IMR-90 (cell line): Measurements from ENCODE around the gene TNNT1. TPM values are rescaled to one million over a fixed set of nuclear protein-coding genes. Genes with fewer than 3 reads are reported as not detected.

Experiments
- ATAC-seq: fragments of 200-7000 bp; cut with Tn5 transposase; 2 replicates; pipeline ENCODE4 v1.9.1; 2020; ENCODE audit warnings: low read depth, mild to moderate bottlenecking, moderate library complexity
- BruUV-seq: library from RNA; stranded (reverse); fragments of 400-500 nt; replicated peaks from 2 replicates; lab custom pipeline; 2021; lab: Mats Ljungman, UMichigan
- CTCF ChIA-PET: fragments of 300-600 bp; formaldehyde crosslinking; extraction: SDS; loops from one replicate; lab custom pipeline; 2021; ENCODE audit warnings: antibody characterized with exemption; lab: Yijun Ruan, JAX
- POLR2A ChIA-PET: fragments of 300-600 bp; sonication (Branson Sonifier 250); formaldehyde crosslinking; loops from one replicate; lab custom pipeline; 2022; ENCODE audit warnings: antibody characterized with exemption; ENCODE audit not compliant: unreplicated experiment; lab: Charles Lee
- DNase-seq: peaks from one replicate; pipeline ENCODE4 v3.0.0; 2013
- H2AFZ ChIP-seq: replicated peaks from 2 replicates; pipeline ENCODE3; 2013; ENCODE audit warnings: low read length, mild to moderate bottlenecking; ENCODE audit not compliant: poor library complexity
- H2AK5ac ChIP-seq: 2 replicates; pipeline ENCODE4 v1.6.1; 2013; ENCODE audit warnings: low read depth, low read length, inconsistent platforms
- H2AK9ac ChIP-seq: replicated peaks from 2 replicates; pipeline ENCODE3; 2013; ENCODE audit warnings: mild to moderate bottlenecking, low read depth, low read length, moderate library complexity; ENCODE audit not compliant: poor library complexity
- H2BK120ac ChIP-seq: 2 replicates; pipeline ENCODE4 v1.6.1; 2013; ENCODE audit warnings: low read depth, low read length, inconsistent platforms
- H2BK15ac ChIP-seq: 3 replicates; pipeline ENCODE4 v1.6.1; 2013; ENCODE audit warnings: low read depth, low read length, inconsistent platforms
- H2BK20ac ChIP-seq: 2 replicates; pipeline ENCODE4 v1.6.1; 2013; ENCODE audit warnings: low read depth, mild to moderate bottlenecking, inconsistent platforms, low read length, moderate library complexity
- H2BK5ac ChIP-seq: 2 replicates; pipeline ENCODE4 v1.6.1; 2013; ENCODE audit warnings: mild to moderate bottlenecking, low read depth, low read length, inconsistent platforms; ENCODE audit not compliant: poor library complexity, severe bottlenecking
- H3K14ac ChIP-seq: replicated peaks from 2 replicates; pipeline ENCODE4 v1.6.1; 2013; ENCODE audit warnings: low read depth, low read length, inconsistent platforms
- H3K18ac ChIP-seq: 2 replicates; pipeline ENCODE4 v1.6.1; 2013; ENCODE audit warnings: low read depth, low read length, control low read depth
- H3K23ac ChIP-seq: 2 replicates; pipeline ENCODE4 v1.6.1; 2013; ENCODE audit warnings: low read depth, low read length, inconsistent platforms
- H3K27ac ChIP-seq: 2 replicates; pipeline ENCODE4 v1.5.1; 2013; ENCODE audit warnings: mild to moderate bottlenecking, control low read depth, low read length; ENCODE audit not compliant: insufficient read depth
- H3K27me3 ChIP-seq: 2 replicates; pipeline ENCODE4 v1.6.1; 2013; ENCODE audit warnings: low read length; ENCODE audit not compliant: control insufficient read depth, insufficient read depth
- H3K36me3 ChIP-seq: 2 replicates; pipeline ENCODE4 v1.6.1; 2013; ENCODE audit warnings: low read length, mixed read lengths; ENCODE audit not compliant: control insufficient read depth, insufficient read depth
- H3K4ac ChIP-seq: 2 replicates; pipeline ENCODE4 v1.6.1; 2013; ENCODE audit warnings: low read depth, low read length, inconsistent platforms
- H3K4me1 ChIP-seq: 2 replicates; pipeline ENCODE4 v1.6.1; 2013; ENCODE audit warnings: low read length, mixed read lengths; ENCODE audit not compliant: control insufficient read depth, insufficient read depth
- H3K4me2 ChIP-seq: 2 replicates; pipeline ENCODE4 v1.6.1; 2013; ENCODE audit warnings: low read depth, mild to moderate bottlenecking, control low read depth, low read length, moderate library complexity
- H3K4me3 ChIP-seq: 2 replicates; pipeline ENCODE4 v1.5.1; 2013; ENCODE audit warnings: low read depth, mild to moderate bottlenecking, control low read depth, low read length, moderate library complexity; ENCODE audit not compliant: insufficient read depth
- H3K56ac ChIP-seq: 2 replicates; pipeline ENCODE4 v1.6.1; 2013; ENCODE audit warnings: low read length, inconsistent platforms; ENCODE audit not compliant: insufficient read depth; ENCODE audit errors: extremely low read depth
- H3K79me1 ChIP-seq, 2 experiments: 2 replicates each; pipeline ENCODE4 v1.6.1; 2013; ENCODE audit warnings: low read length in 2 of 2, inconsistent platforms in 1 of 2, low read depth in 1 of 2
- H3K9ac ChIP-seq: 2 replicates; pipeline ENCODE4 v1.6.1; 2013; ENCODE audit warnings: low read depth, low read length, control low read depth
- H3K9me1 ChIP-seq: 2 replicates; pipeline ENCODE4 v1.6.1; 2013; ENCODE audit warnings: low read length, inconsistent platforms; ENCODE audit not compliant: insufficient read depth
- H3K9me3 ChIP-seq: 2 replicates; pipeline ENCODE4 v1.6.1; 2013; ENCODE audit warnings: low read length; ENCODE audit not compliant: control insufficient read depth, insufficient read depth
- H4K20me1 ChIP-seq: 2 replicates; pipeline ENCODE4 v1.6.1; 2013; ENCODE audit warnings: low read length, inconsistent platforms; ENCODE audit not compliant: insufficient read depth
- H4K5ac ChIP-seq: 2 replicates; pipeline ENCODE4 v1.6.1; 2013; ENCODE audit warnings: mild to moderate bottlenecking, low read depth, low read length, control low read depth
- H4K8ac ChIP-seq, 2 experiments: 2 replicates each; pipeline ENCODE4 v1.6.1; 2013; ENCODE audit warnings: low read depth in 2 of 2, low read length in 2 of 2, control low read depth in 1 of 2, inconsistent platforms in 1 of 2
- H4K91ac ChIP-seq: 2 replicates; pipeline ENCODE4 v1.6.1; 2013; ENCODE audit warnings: low read depth, low read length, inconsistent platforms; ENCODE audit not compliant: insufficient read depth
- CTCF ChIP-seq: conservative IDR thresholded peaks from 2 replicates; pipeline ENCODE4 v1.5.1; 2012; ENCODE audit warnings: mild to moderate bottlenecking, low read depth, low read length, improper control_type of control experiment
- WGBS, 2 experiments: methylation state at CpG; one replicate each; pipeline versions ENCODE4 v1.1.5 to v1.1.7; 2013; ENCODE audit warnings: missing lambda C conversion rate in 2 of 2; ENCODE audit not compliant: insufficient read length in 1 of 2; ENCODE audit errors: extremely low coverage in 2 of 2; 5-methylcytosine and 5-hydroxymethylcytosine counted together
- dilution Hi-C: fragments of 300-500 bp; cut with HindIII; formaldehyde crosslinking; loops from one replicate; pipeline ENCODE4 v1.14.3; 2018; ENCODE audit warnings: low sequenced_read_pairs; ENCODE audit not compliant: unreplicated experiment
- in situ Hi-C: fragments of 300-500 bp; cut with MboI; formaldehyde crosslinking; loops from 3 replicates; pipeline ENCODE4 v1.14.3; 2019; ENCODE audit warnings: low sequenced_read_pairs, inconsistent platforms, mixed read lengths
- intact Hi-C: fragments of 100-400 bp; cut with micrococcal nuclease; formaldehyde crosslinking; loops from 2 replicates; pipeline ENCODE4 v1.10.0; 2022
- polyA plus RNA-seq, 3 experiments: library from polyadenylated mRNA; depleted of rRNA; stranded (reverse); fragments of >200 nt; gene quantifications; 2 replicates each; pipeline ENCODE4 v1.2.3, GENCODE V29; 2012; ENCODE audit warnings: low replicate concordance in 1 of 3
- total RNA-seq: library from RNA; depleted of rRNA; stranded (reverse); fragments of >200 nt; gene quantifications from 2 replicates; pipeline ENCODE4 v1.2.3, GENCODE V29; 2012

TNNT1 gene
- total and polyA plus RNA-seq, 2 of the 4 experiments (the other 2 are of a cell fraction) = 1.3 to 2.6 TPM

- Histone ChIP-seq H2BK5ac (no peak overlapping the region), H4K91ac (no peak overlapping the region), H3K4ac (no peak overlapping the region), H2BK15ac (no peak overlapping the region), H4K8ac (no peak overlapping the region), H2BK120ac (no peak overlapping the region), H2BK20ac (no peak overlapping the region), H3K27me3 (no peaks in the 10 kb centered on the region; the same call in 1 of the 2 replicates), H3K36me3 (peaks cover 29% of the 10 kb centered on the region), H3K4me3 (no peak overlapping the region), H3K9me3 (no peaks in the 10 kb centered on the region), H4K5ac (no peak overlapping the region), H3K4me2 (no peak overlapping the region), H3K23ac (no peak overlapping the region), H4K20me1 (peaks cover 28% of the 10 kb centered on the region), H3K14ac (no peak overlapping the region), H3K79me1 (peaks cover 0 to 12% of the 10 kb centered on the region in 2 experiments; a peak in 2 of 4 replicates), H2AK5ac (no peak overlapping the region), H2AFZ (no peak overlapping the region), H2AK9ac (no peak overlapping the region), H3K56ac (no peak overlapping the region), H3K9me1 (no peaks in the 10 kb centered on the region; the same call in 1 of the 2 replicates), H3K4me1 (peaks cover 6% of the 10 kb centered on the region; the same call in 1 of the 2 replicates), H3K18ac (no peak overlapping the region), H3K9ac (no peak overlapping the region), H3K27ac (no peak overlapping the region)
- DNase-seq = no peak
- CTCF ChIA-PET = no interaction called here
- 89% methylated on average over 15 of the region's 32 CpGs; no CpG with 5 or more reads in 1 of the 2 experiments for WGBS, 2 experiments
- intact Hi-C loops = no loop called here
- ATAC-seq = no peak
- BruUV-seq = TSS peak; percentile 92
- in situ Hi-C loops = no loop called here
- dilution Hi-C loops = no loop called here
- TF ChIP-seq CTCF = no peak
- POLR2A ChIA-PET = no interaction called here
These were observed 57.7 kb downstream of the TNNT1 start for GRCh38 chr19:55091126-55091910.
